ENCODE data around the gene MBOAT2.
"Not testable (repeated sequence)": the region's sequence is repeated elsewhere in the genome, so short reads cannot be mapped to it uniquely, and the experiment has no call there.

The MBOAT2 gene

DNA sequence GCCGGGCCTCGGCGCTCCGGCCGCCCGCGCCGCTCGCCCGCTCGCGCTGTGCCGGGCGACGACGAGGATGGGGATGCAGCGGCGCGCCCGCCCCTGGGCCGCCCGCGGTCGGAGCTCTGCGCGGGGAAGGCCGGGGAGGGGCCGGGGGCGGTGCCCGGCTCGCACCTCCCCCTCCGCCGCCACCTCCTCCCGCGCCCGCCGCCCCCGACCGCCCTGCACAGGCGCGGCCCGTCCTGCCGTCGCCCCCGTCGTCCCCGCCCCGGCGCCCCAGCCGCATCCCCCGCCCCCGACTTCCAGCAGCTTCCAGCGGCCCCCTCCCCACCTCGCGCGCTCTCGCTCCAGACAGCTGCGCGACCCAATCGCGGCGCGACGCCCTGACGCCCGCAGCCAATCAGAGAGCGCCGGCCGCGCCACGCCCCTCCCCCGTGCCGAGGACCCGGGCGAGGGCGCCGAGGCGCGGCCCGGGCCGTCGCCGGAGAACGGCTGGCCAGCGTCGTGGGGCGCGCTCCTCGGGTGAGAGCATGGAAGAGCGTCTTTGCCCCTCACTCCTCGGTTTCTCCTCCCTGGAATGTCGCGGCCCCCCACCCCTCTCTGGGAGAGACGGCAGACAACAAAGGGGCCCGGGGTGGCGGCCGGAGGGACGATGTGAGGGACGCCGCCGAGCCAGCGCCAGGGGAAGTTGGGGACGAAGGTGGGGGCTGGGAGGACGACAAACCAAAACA lies at the start of gene MBOAT2:
Gene MBOAT2, minus strand, starts transcription at position 69 of the 722 bp plus-strand sequence. CDS start 70 bp downstream, outside the sequence.
- no peak for TF ChIP-seq CTCF (conservative IDR thresholded peaks at IDR 0.05; ENCODE audit: low read length)
- no peak for TF ChIP-seq EZH2phosphoT487 (IDR thresholded peaks at IDR 0.05; ENCODE audit: borderline replicate concordance)
- peaks cover 53% of the 10 kb centered on the region for H3K79me2 ChIP-seq (ENCODE audit: insufficient read depth, low read length)
- H3K9me3 ChIP-seq (ENCODE audit: insufficient read depth, low read depth, low read length) = no peaks in the 10 kb centered on the region
- H3K36me3 ChIP-seq (ENCODE audit: insufficient read depth, low read length) = no peaks in the 10 kb centered on the region
- peaks cover 20% of the 10 kb centered on the region for H4K20me1 ChIP-seq (ENCODE audit: insufficient read depth, low read length, poor library complexity, severe bottlenecking)
- peak within 1 kb of the TSS; percentile 75 for H2AFZ ChIP-seq (ENCODE audit: low read length)
- H3K9me2 ChIP-seq (replicated peaks; ENCODE audit: low read depth, low read length) = no peaks in the 10 kb centered on the region
- H3K4me2 ChIP-seq (ENCODE audit: low read depth, low read length, poor library complexity, severe bottlenecking) = peak within 1 kb of the TSS; percentile 85
- H3K27me3 ChIP-seq (ENCODE audit: insufficient read depth, low read length, poor library complexity, severe bottlenecking) = no peaks in the 10 kb centered on the region
- H3F3A ChIP-seq (ENCODE audit: low read depth) = no peaks in the 10 kb centered on the region
- peak within 1 kb of the TSS; percentile 91 for H3K9ac ChIP-seq (ENCODE audit: low read depth, low read length, poor library complexity, severe bottlenecking)
- H3K4me3 ChIP-seq (ENCODE audit: low read length, poor library complexity, severe bottlenecking) = peak within 1 kb of the TSS; percentile 81
- peaks cover 45% of the 10 kb centered on the region for H3K4me1 ChIP-seq (ENCODE audit: insufficient read depth, low read length, poor library complexity, severe bottlenecking)

- Histone ChIP-seq H3K9me2 (replicated peaks; ENCODE audit: low read depth, low read length) (no peaks in the 10 kb centered on the region), H3K36me3 (ENCODE audit: insufficient read depth, low read length) (no peaks in the 10 kb centered on the region), H3K9me3 (ENCODE audit: insufficient read depth, low read depth, low read length) (no peaks in the 10 kb centered on the region), H3K9ac (ENCODE audit: low read depth, low read length, poor library complexity, severe bottlenecking) (no peak overlapping the region), H3K4me2 (ENCODE audit: low read depth, low read length, poor library complexity, severe bottlenecking) (no peak overlapping the region), H3K79me2 (ENCODE audit: insufficient read depth, low read length) (no peaks in the 10 kb centered on the region), H4K20me1 (ENCODE audit: insufficient read depth, low read length, poor library complexity, severe bottlenecking) (no peaks in the 10 kb centered on the region), H3K4me1 (ENCODE audit: insufficient read depth, low read length, poor library complexity, severe bottlenecking) (peaks cover 10% of the 10 kb centered on the region), H3K4me3 (ENCODE audit: low read length, poor library complexity, severe bottlenecking) (no peak overlapping the region), H3K27me3 (ENCODE audit: insufficient read depth, low read length, poor library complexity, severe bottlenecking) (no peaks in the 10 kb centered on the region), H2AFZ (ENCODE audit: low read length) (peak overlapping the region; percentile 14; the same call in 1 of the 2 replicates), H3F3A (ENCODE audit: low read depth) (no peaks in the 10 kb centered on the region)
- TF ChIP-seq EZH2phosphoT487 (IDR thresholded peaks at IDR 0.05; ENCODE audit: borderline replicate concordance) = no peak
- TF ChIP-seq CTCF (conservative IDR thresholded peaks at IDR 0.05; ENCODE audit: low read length) = no peak
Measured at GRCh38 chr2:9052821-9053533, 49.5 kb upstream of the MBOAT2 start.

- not testable (repeated sequence) for H3K4me3 ChIP-seq (ENCODE audit: low read length, poor library complexity, severe bottlenecking); H2AFZ ChIP-seq (ENCODE audit: low read length); H3K9me3 ChIP-seq (ENCODE audit: insufficient read depth, low read depth, low read length); H4K20me1 ChIP-seq (ENCODE audit: insufficient read depth, low read length, poor library complexity, severe bottlenecking); H3K27me3 ChIP-seq (ENCODE audit: insufficient read depth, low read length, poor library complexity, severe bottlenecking); H3K9me2 ChIP-seq (replicated peaks; ENCODE audit: low read depth, low read length); H3K36me3 ChIP-seq (ENCODE audit: insufficient read depth, low read length); H3F3A ChIP-seq (ENCODE audit: low read depth); H3K9ac ChIP-seq (ENCODE audit: low read depth, low read length, poor library complexity, severe bottlenecking); H3K79me2 ChIP-seq (ENCODE audit: insufficient read depth, low read length); H3K4me2 ChIP-seq (ENCODE audit: low read depth, low read length, poor library complexity, severe bottlenecking)
- peaks cover 10% of the 10 kb centered on the region for H3K4me1 ChIP-seq (ENCODE audit: insufficient read depth, low read length, poor library complexity, severe bottlenecking)
Measured at GRCh38 chr2:9051451-9051850, 48.0 kb upstream of the MBOAT2 start.

All from Loucy (cell line).